Measurements from ENCODE around the gene OBSL1.

The OBSL1 gene

GRCh38 chr2:219569041-219569440 lies 2.3 kb downstream of the OBSL1 start:
- Histone ChIP-seq H3K36me3 (ENCODE audit: control insufficient read depth, insufficient read depth, low read length) (no peaks in the 10 kb centered on the region), H3K27me3 (replicated peaks; ENCODE audit: control insufficient read depth, insufficient read depth, low read length) (no peaks in the 10 kb centered on the region; the same call in none of the 2 replicates), H3K4me3 (replicated peaks; ENCODE audit: low read depth, low read length) (no peak overlapping the region)
- no peak for DNase-seq (ENCODE audit: extremely low read depth, insufficient read length)
- no peak for TF ChIP-seq CTCF (IDR thresholded peaks at IDR 0.05; ENCODE audit: insufficient read depth, low read length, poor library complexity, severe bottlenecking)

- DNase-seq (ENCODE audit: extremely low read depth, insufficient read length): no peak
- Histone ChIP-seq H3K4me3 (replicated peaks; ENCODE audit: low read depth, low read length) (no peak overlapping the region), H3K27me3 (replicated peaks; ENCODE audit: control insufficient read depth, insufficient read depth, low read length) (peaks cover 1% of the 10 kb centered on the region), H3K36me3 (ENCODE audit: control insufficient read depth, insufficient read depth, low read length) (no peaks in the 10 kb centered on the region)
- TF ChIP-seq CTCF (IDR thresholded peaks at IDR 0.05; ENCODE audit: insufficient read depth, low read length, poor library complexity, severe bottlenecking): no peak
Observed at GRCh38 chr2:219567791-219568361, 3.5 kb downstream of the OBSL1 start.

GRCh38 chr2:219567131-219567530 lies 4.2 kb downstream of the OBSL1 start:
- no peak overlapping the region for H3K4me3 ChIP-seq (replicated peaks; ENCODE audit: low read depth, low read length)
- H3K36me3 ChIP-seq (ENCODE audit: control insufficient read depth, insufficient read depth, low read length): no peaks in the 10 kb centered on the region
- TF ChIP-seq CTCF (IDR thresholded peaks at IDR 0.05; ENCODE audit: insufficient read depth, low read length, poor library complexity, severe bottlenecking): no peak
- peaks cover 1% of the 10 kb centered on the region for H3K27me3 ChIP-seq (replicated peaks; ENCODE audit: control insufficient read depth, insufficient read depth, low read length)
- DNase-seq (ENCODE audit: extremely low read depth, insufficient read length): no peak

GRCh38 chr2:219566640-219567039 lies 4.7 kb downstream of the OBSL1 start:
- TF ChIP-seq CTCF (IDR thresholded peaks at IDR 0.05; ENCODE audit: insufficient read depth, low read length, poor library complexity, severe bottlenecking): no peak
- Histone ChIP-seq H3K27me3 (replicated peaks; ENCODE audit: control insufficient read depth, insufficient read depth, low read length) (peaks cover 1% of the 10 kb centered on the region), H3K4me3 (replicated peaks; ENCODE audit: low read depth, low read length) (no peak overlapping the region), H3K36me3 (ENCODE audit: control insufficient read depth, insufficient read depth, low read length) (no peaks in the 10 kb centered on the region)
- DNase-seq (ENCODE audit: extremely low read depth, insufficient read length): no peak

GRCh38 chr2:219565130-219566080 lies 5.9 kb downstream of the OBSL1 start:
- Histone ChIP-seq H3K4me3 (replicated peaks; ENCODE audit: low read depth, low read length) (no peak overlapping the region), H3K27me3 (replicated peaks; ENCODE audit: control insufficient read depth, insufficient read depth, low read length) (peaks cover 1% of the 10 kb centered on the region), H3K36me3 (ENCODE audit: control insufficient read depth, insufficient read depth, low read length) (no peaks in the 10 kb centered on the region)
- DNase-seq (ENCODE audit: extremely low read depth, insufficient read length): no peak
- TF ChIP-seq CTCF (IDR thresholded peaks at IDR 0.05; ENCODE audit: insufficient read depth, low read length, poor library complexity, severe bottlenecking): no peak

All from GM06990 (cell line).